ENCODE data around the gene C2CD4B. TPM values are rescaled to one million over a fixed set of nuclear protein-coding genes. Genes with fewer than 3 reads are reported as not detected.

Gene C2CD4B
- 1 to 10 TPM; 1.1 to 3.1 (median 1.6) TPM for polyA plus RNA-seq (ENCODE audit: insufficient read depth in 1 of 5, insufficient read length in 5 of 5, low replicate concordance in 1 of 5)
- long read RNA-seq, donor 1, partial matches to known transcripts, result 0 of 4 reads
- long read RNA-seq, donor 1, other reads (novel, unspliced or antisense), result 0 of 4 reads
- long read RNA-seq, donor 2, partial matches to known transcripts, result 0 of 2 reads
- long read RNA-seq, donor 2, other reads (novel, unspliced or antisense), result 0 of 2 reads
- long read RNA-seq, donor 3, partial matches to known transcripts, result 0 of 3 reads
- long read RNA-seq, donor 3, other reads (novel, unspliced or antisense), result 0 of 3 reads
- long read RNA-seq, donor 4, partial matches to known transcripts, result 0 of 2 reads
- long read RNA-seq, donor 4, other reads (novel, unspliced or antisense), result 0 of 2 reads
- long read RNA-seq, donor 5, partial matches to known transcripts, result 0 of 3 reads
- long read RNA-seq, donor 5, other reads (novel, unspliced or antisense), result 0 of 3 reads
- long read RNA-seq, donor 6, partial matches to known transcripts, result 0 of 3 reads
- long read RNA-seq, donor 6, other reads (novel, unspliced or antisense), result 0 of 3 reads
- long read RNA-seq, donor 7, partial matches to known transcripts, result 0 of 3 reads
- long read RNA-seq, donor 7, other reads (novel, unspliced or antisense), result 0 of 3 reads
- long read RNA-seq, donor 8, partial matches to known transcripts, result 0 of 2 reads
- long read RNA-seq, donor 8, other reads (novel, unspliced or antisense), result 0 of 2 reads

GRCh38 chr15:62165104-62165792, at the start of gene C2CD4B:
Gene C2CD4B, minus strand, starts transcription at chr15:62165285. Its CDS starts 301 bp downstream, at chr15:62164984.
- peak in 1 of 2 donors; percentile 16 for DNase-seq

DNA sequence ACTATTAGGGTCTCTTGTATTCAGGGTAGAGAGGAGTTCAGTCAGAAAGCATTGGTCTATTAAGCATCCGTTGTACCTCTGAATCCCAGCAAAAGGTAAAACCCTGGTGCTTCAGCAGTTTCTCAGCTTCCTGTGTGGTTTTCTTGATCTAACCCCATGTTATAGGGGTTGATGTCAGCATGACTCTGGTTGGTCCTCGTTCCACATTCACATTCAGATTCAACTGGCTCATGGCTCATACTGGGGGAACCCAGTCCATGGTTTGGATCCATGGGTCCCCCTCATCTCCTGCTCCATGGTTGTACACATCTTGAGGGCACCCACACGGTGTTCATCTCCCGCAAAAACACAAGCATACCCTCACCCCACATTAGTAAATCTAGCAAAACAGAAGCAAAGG, 47.7 kb upstream of the C2CD4B start:
- DNase-seq, result no peak

DNA sequence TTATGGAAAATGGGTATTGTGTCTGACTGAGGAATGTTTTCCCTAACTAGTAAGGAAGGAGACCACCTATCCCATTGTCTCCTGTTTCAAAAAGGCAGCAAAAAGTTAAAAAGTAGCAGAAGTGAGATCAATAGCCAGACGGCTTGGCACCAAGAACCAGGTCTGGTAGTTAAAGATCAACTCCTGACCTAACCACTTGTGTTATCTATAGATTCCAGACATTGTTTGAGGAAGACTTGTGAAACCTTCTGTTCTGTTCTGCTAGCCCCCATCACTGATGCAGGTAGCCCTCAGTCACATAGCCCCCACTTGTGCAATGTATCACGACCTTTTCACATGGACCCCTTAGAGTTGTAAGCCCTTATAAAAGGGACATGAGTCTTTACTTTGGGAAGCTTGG, 46.3 kb upstream of the C2CD4B start:
- DNase-seq, result no peak

DNA sequence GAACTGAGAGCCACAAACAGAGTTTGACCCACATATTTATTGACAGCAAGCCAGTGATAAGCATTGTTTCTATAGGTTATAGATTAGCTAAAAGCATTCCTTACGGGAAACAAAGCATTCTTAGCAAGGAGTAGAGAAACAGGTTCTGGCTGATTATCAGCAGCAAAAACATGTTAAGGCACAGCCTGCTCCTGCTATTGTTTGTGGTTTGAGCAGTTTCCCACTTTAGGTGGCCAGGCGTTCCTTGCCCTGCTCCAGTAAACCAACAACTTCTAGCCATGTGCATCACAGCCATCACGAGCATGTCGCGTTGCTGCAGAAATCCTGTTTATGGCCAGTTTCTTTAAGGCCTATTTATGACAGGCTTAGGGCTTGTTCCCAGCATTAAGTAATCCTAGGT, 44.7 kb upstream of the C2CD4B start:
- DNase-seq, result no peak

GRCh38 chr15:62209322-62209721, 44.2 kb upstream of the C2CD4B start:
- DNase-seq, result no peak

- no peak for DNase-seq
Observed at GRCh38 chr15:62208884-62209283, 43.8 kb upstream of the C2CD4B start.

- DNase-seq, result no peak
Observed at GRCh38 chr15:62208367-62208766, 43.3 kb upstream of the C2CD4B start.

- no peak for DNase-seq
Observed at GRCh38 chr15:62190675-62191074, 25.6 kb upstream of the C2CD4B start.

GRCh38 chr15:62190274-62190673, 25.2 kb upstream of the C2CD4B start:
- no peak for DNase-seq

DNA sequence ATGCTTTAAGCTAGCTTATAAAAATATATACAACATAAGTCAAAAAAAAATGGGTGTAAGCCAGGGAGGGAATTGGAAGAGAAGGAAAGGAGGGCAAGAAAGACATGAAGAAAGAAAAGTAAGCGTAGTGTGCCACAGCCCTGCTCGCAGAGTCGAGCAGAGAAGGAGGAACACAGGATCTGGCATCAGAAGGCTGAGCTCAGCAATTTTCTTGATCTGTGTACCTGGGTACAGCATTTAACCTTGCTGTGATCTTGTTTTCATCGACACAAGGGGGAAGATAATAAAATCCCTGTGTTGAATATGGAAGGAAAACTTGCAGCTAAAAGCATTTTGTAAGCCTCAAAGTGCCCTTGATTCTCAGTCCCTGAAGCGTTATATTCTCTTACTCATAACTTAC, 23.7 kb upstream of the C2CD4B start:
- DNase-seq, result no peak

- no peak for DNase-seq
Observed at GRCh38 chr15:62187910-62188309, 22.8 kb upstream of the C2CD4B start.

DNA sequence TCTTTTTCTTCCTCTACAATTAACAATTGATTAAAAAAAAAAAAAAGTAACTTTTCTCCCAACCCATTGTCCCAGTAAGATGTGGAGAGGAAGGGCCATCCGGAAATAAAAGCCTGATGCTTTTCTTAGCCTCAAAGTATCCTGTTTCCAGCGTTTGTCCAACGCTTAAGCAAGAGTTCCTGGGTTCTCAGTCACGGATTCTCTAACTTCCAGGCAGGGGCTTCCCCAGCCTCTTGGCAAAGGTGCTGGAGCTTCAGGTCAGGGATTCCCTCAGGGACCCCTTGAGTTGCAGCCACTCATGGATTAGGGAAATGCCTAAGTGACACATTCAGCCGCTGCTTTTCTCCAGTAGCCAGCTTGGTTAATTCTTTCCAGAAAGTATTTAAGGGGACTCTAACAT, 22.3 kb upstream of the C2CD4B start:
- DNase-seq, result no peak

DNA sequence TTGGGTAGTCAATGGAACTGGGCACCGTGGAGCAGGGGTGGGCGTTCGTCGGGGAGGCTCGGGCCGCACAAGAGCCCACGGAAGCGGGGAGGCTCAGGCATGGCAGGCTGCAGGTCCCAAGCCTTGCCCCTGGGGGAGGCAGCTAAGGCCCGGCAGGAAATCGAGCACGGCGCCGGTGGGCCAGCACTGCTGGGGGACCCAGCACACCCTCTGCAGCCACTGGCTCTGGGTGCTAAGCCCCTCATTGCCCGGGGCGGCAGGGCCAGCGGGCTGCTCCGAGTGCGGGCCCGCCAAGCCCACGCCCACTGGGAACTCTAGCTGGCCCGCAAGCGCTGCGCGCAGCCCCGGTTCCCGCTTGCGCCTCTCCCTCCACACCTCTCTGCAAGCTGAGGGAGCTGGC, 21.5 kb upstream of the C2CD4B start:
- no peak for DNase-seq

- no peak for DNase-seq
Observed at GRCh38 chr15:62183130-62183529, 18.0 kb upstream of the C2CD4B start.

- DNase-seq, result peak in 1 of 2 donors; percentile 38
Observed at GRCh38 chr15:62173215-62173614, 8.1 kb upstream of the C2CD4B start.

- no peak for DNase-seq
Observed at GRCh38 chr15:62171882-62172281, 6.8 kb upstream of the C2CD4B start.

DNA sequence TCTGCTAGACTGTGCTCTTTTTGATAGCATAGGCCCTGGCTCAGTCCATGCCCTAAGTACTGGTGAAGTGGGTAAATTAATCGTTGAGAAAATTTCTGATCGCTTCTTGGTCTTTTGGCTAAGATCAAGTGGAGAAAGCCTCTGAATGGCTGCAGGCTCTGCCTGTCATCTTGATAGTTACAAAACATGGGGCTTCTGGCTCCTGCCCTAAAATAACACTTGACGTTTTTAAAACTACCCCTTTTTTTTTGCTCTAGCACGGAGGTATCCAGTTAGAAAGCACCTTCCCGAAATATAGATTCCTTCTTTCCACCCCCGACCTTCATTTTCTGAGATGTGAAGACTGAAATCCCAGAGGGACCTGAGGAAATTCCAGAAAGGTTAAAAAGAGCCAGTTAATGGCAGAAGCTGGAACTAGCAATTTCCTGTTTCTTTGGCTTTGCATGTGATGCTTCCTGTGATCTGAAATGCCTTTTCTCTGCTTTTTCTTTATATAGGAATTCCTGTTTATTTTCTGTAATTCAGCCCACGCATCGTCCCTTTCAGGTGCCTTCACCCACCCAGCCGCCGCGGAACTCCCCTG, 799 bp upstream of the C2CD4B start:
- no peak for DNase-seq

DNA sequence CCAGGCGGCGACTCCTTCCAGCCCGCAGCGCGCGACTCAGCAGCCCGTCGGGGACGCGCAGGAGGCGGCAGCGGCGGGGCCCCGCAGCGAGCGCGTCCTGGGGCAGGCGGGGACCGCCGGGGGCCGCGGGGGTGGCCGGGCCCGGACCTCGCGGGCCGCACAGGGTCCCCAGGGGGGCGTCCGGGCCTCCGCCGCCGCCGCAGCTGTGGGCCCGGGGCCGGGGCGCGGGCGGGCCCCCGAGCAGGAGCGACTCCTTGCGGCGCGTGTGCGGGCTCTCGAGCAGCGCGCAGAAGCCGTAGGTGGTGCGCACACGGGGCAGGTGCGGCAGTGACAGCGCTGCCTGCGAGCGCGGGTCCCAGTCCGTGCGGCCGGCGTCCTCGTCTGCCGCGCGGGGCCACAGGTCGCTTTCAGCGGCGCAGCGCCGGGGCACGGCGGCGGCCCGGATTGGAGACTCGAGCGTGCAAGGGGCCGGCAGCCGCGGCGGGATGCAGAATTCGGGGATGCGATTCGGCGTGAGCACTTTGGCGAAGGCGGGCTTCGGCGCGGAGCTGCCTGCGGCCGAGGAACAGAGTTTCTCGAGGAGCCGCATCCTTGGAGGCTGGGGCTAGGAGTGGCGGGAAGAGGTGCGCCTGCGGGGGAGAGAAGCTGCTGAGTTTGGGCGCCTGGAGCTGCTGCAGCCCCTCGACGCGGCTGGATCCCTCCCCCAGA, 535 bp downstream of the C2CD4B start:
- DNase-seq, result no peak

DNA sequence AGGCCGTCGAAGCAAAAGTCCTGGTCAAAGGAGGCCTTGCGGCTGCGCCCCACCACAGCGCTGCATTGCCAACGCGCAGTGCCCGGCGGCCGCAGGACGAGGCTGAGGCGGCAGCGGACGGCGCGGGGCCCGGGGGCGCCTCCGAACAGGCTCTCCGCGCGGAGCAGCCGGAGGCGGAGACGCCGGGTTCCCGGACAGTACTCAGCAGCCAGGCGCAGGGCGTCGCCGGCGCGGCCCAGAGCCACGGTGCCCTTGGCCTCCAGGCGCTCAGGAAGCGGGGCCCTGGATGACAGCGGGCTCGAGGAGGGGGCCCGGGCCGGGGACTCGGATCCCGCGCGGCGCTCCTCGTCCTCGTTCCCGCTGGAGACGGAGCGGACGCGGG, 1.1 kb downstream of the C2CD4B start:
- peak in 1 of 2 donors; percentile 17 for DNase-seq

- no peak for DNase-seq
Observed at GRCh38 chr15:62163397-62164013, 1.6 kb downstream of the C2CD4B start.

GRCh38 chr15:62153228-62153627, 11.9 kb downstream of the C2CD4B start:
- no peak for DNase-seq

Data from right lung (tissue), 10 donors.